Measurements from ENCODE around the gene SCRN1. TPM values are rescaled to one million over a fixed set of nuclear protein-coding genes. Genes with fewer than 3 reads are reported as not detected.

SCRN1 gene
- total RNA-seq, 1 experiment from 2014 or later: 116 TPM

DNA sequence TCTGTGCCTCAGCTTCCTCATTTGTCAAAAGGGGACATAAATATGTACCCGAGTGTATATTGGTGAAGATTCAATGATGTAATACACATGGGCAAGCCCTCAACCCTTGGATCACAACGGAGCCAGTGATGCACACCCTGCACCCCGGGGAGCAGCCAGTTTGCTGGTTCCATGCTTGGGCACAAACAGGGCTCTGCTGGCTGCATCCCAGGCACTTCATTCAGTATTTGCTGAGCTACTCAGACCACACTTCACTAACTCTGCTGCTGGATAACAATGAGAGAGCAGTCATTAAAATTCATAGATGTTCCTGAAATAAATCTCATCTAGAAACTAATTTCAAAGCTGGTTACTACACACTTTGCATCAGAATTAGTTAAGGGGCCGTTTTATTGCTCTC lies 72.0 kb downstream of the SCRN1 start:
- DNase-seq: no peak
- H3K9me3 Mint-ChIP-seq (ENCODE audit: low read depth, unreplicated experiment): no peaks in the 10 kb centered on the region
- no TSS peak for BruUV-seq (replicated peaks)
- H3K36me3 Mint-ChIP-seq (ENCODE audit: insufficient read depth, unreplicated experiment): no peaks in the 10 kb centered on the region
- H3K4me3 Mint-ChIP-seq (ENCODE audit: low read depth, unreplicated experiment): no peak overlapping the region
- CTCF ChIA-PET: no interaction called here
- H3K4me1 Mint-ChIP-seq (ENCODE audit: low read depth, unreplicated experiment): no peaks in the 10 kb centered on the region
- H3K27me3 Mint-ChIP-seq (ENCODE audit: unreplicated experiment): no peaks in the 10 kb centered on the region
- no peak overlapping the region for H3K27ac Mint-ChIP-seq (ENCODE audit: unreplicated experiment)
- intact Hi-C loops (cut with micrococcal nuclease; ENCODE audit: unreplicated experiment): no loop called here
- TF ChIP-seq, protein P1, sequence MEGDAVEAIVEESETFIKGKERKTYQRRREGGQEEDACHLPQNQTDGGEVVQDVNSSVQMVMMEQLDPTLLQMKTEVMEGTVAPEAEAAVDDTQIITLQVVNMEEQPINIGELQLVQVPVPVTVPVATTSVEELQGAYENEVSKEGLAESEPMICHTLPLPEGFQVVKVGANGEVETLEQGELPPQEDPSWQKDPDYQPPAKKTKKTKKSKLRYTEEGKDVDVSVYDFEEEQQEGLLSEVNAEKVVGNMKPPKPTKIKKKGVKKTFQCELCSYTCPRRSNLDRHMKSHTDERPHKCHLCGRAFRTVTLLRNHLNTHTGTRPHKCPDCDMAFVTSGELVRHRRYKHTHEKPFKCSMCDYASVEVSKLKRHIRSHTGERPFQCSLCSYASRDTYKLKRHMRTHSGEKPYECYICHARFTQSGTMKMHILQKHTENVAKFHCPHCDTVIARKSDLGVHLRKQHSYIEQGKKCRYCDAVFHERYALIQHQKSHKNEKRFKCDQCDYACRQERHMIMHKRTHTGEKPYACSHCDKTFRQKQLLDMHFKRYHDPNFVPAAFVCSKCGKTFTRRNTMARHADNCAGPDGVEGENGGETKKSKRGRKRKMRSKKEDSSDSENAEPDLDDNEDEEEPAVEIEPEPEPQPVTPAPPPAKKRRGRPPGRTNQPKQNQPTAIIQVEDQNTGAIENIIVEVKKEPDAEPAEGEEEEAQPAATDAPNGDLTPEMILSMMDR (IDR thresholded peaks at IDR 0.05; ENCODE audit: unreplicated experiment): no peak

DNA sequence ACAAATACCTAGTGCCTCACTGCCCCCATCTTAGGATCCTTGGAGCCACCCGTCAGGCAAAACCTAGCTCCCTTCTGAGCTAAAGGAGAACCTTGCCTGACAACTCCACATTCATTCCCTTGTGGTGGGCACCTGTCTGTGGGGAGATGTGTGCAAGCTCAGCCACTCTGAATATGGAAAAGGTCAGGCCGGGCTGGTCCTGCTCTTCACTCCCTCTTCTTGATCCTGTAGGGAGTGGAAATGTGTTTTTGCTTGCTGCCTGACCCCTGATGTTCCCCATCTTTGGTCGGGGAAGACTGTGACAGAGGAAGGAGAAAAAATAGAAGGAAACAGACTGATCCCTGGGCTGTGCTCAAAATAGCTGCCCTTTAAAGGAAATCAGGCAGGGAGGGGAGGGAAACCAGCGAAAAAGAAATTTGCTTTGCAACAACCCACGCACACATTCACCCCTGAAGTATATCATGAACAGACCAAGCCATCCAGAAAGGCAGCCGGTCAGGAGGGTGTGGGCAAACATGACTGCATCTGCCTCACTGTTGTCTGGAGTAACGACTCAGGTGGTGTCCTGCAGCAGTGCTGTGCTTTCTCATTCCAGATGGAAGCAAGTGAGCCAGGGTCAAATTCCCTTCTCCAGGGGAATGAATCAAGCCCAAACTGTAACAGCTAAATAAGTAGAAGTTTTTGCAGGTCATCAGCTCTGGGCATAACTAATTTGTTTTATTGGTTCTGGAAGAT lies 74.0 kb downstream of the SCRN1 start:
- H3K27ac Mint-ChIP-seq (ENCODE audit: unreplicated experiment): no peak overlapping the region
- no TSS peak for BruUV-seq (replicated peaks)

DNA sequence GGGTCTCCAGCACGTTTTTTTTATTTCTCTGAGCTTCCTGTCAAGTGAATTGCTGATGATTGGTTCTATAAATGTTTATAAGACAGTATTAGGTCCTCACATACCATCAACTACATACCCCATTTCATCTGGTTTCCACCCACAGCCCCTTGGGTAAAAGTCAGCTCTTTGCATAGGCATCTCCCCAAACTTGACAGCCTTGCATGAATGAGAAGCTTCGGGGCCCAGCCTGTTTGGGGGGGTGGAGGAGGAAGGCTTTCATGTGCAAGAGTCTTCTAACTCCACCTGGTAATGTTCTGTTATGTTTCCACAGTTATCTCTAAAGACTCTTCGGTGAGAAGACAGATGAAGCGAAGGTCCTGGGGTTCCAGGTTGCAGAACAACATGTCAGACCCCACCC lies 75.4 kb downstream of the SCRN1 start:
- BruUV-seq (replicated peaks): no TSS peak
- Mint-ChIP-seq H3K27me3 (ENCODE audit: unreplicated experiment) (no peaks in the 10 kb centered on the region), H3K4me1 (ENCODE audit: low read depth, unreplicated experiment) (no peaks in the 10 kb centered on the region), H3K9me3 (ENCODE audit: low read depth, unreplicated experiment) (no peaks in the 10 kb centered on the region), H3K36me3 (ENCODE audit: insufficient read depth, unreplicated experiment) (no peaks in the 10 kb centered on the region), H3K4me3 (ENCODE audit: low read depth, unreplicated experiment) (no peak overlapping the region), H3K27ac (ENCODE audit: unreplicated experiment) (no peak overlapping the region)
- intact Hi-C loops (cut with micrococcal nuclease; ENCODE audit: unreplicated experiment): no loop called here
- no peak for DNase-seq
- TF ChIP-seq, protein P1 (IDR thresholded peaks at IDR 0.05; ENCODE audit: unreplicated experiment): no peak
- CTCF ChIA-PET: no interaction called here

More for the DNA sequence above, 74.0 kb downstream of the SCRN1 start:
- intact Hi-C loops (cut with micrococcal nuclease; ENCODE audit: unreplicated experiment): no loop called here
- H3K36me3 Mint-ChIP-seq (ENCODE audit: insufficient read depth, unreplicated experiment): no peaks in the 10 kb centered on the region
- no peak overlapping the region for H3K4me3 Mint-ChIP-seq (ENCODE audit: low read depth, unreplicated experiment)
- no peaks in the 10 kb centered on the region for H3K9me3 Mint-ChIP-seq (ENCODE audit: low read depth, unreplicated experiment)
- no peak for DNase-seq
- H3K27me3 Mint-ChIP-seq (ENCODE audit: unreplicated experiment): no peaks in the 10 kb centered on the region
- CTCF ChIA-PET: interaction anchor here (0.9 kb wide), 1 partner anchor 151 kb away, joined by 3 read pairs; no protein-coding TSS in a partner anchor
- TF ChIP-seq, protein P1 (IDR thresholded peaks at IDR 0.05; ENCODE audit: unreplicated experiment): no peak
- H3K4me1 Mint-ChIP-seq (ENCODE audit: low read depth, unreplicated experiment): no peaks in the 10 kb centered on the region

DNA sequence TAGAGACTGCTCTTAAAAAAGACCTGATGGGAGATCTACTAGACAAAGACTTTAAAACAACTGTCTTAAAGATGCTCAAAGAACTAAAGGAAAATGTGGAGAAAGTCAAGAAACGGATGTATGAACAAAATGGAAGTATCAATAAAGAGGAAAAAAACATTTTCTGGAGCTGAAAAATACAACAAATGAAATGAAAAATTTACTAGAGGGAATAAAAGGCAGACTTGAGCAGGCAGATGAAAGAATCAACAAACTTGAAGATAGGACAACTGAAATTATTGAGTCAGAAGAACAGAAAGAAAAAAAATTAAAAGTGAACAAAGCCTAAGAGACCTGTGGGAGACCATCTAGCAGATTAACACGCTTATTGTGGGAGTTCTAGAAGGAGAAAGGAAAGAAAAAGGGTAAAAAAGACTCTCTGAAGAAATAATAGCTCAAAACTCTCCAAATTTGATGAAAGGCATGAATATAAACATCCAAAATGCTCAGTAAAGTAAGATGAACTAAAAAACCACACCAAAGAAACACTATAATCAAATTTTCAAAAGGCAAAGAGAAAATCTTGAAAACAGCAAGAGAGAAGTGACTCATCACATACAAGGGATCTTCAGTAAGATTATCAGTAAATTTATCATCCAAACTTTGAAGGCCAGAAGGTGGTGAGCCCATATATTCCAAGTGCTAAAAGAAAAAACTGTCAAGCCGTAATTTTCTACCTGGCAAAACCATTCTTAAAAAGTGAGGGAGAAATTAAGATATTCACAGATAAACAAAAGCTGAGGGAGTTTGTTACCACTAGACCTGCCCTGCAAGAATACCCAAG lies 83.2 kb downstream of the SCRN1 start:
- CTCF ChIA-PET: interaction anchor here (0.5 kb wide), 1 partner anchor 127 kb away, joined by 3 read pairs; no protein-coding TSS in a partner anchor
- no peak overlapping the region for H3K27ac Mint-ChIP-seq (ENCODE audit: unreplicated experiment)
- TF ChIP-seq, protein P1 (IDR thresholded peaks at IDR 0.05; ENCODE audit: unreplicated experiment): no peak
- H3K4me3 Mint-ChIP-seq (ENCODE audit: low read depth, unreplicated experiment): no peak overlapping the region
- no peaks in the 10 kb centered on the region for H3K36me3 Mint-ChIP-seq (ENCODE audit: insufficient read depth, unreplicated experiment)
- H3K4me1 Mint-ChIP-seq (ENCODE audit: low read depth, unreplicated experiment): no peaks in the 10 kb centered on the region
- intact Hi-C loops (cut with micrococcal nuclease; ENCODE audit: unreplicated experiment): no loop called here
- DNase-seq: no peak
- BruUV-seq (replicated peaks): no TSS peak
- peaks cover 7% of the 10 kb centered on the region for H3K9me3 Mint-ChIP-seq (ENCODE audit: low read depth, unreplicated experiment)
- H3K27me3 Mint-ChIP-seq (ENCODE audit: unreplicated experiment): no peaks in the 10 kb centered on the region
